GM18517 (cell line): ENCODE measurements around the gene NPPA.

Source experiments
- ATAC-seq: cut with Tn5 transposase; IDR thresholded peaks from one replicate; pipeline ENCODE4 v1.9.1; 2021; ENCODE audit warnings: mild to moderate bottlenecking, moderate library complexity; ENCODE audit not compliant: unreplicated experiment

The NPPA gene

GRCh38 chr1:11845641-11846335 is 1.8 kb downstream of the NPPA start:
- no peak for ATAC-seq

GRCh38 chr1:11842154-11843041 is 5.2 kb downstream of the NPPA start:
- ATAC-seq: no peak

DNA sequence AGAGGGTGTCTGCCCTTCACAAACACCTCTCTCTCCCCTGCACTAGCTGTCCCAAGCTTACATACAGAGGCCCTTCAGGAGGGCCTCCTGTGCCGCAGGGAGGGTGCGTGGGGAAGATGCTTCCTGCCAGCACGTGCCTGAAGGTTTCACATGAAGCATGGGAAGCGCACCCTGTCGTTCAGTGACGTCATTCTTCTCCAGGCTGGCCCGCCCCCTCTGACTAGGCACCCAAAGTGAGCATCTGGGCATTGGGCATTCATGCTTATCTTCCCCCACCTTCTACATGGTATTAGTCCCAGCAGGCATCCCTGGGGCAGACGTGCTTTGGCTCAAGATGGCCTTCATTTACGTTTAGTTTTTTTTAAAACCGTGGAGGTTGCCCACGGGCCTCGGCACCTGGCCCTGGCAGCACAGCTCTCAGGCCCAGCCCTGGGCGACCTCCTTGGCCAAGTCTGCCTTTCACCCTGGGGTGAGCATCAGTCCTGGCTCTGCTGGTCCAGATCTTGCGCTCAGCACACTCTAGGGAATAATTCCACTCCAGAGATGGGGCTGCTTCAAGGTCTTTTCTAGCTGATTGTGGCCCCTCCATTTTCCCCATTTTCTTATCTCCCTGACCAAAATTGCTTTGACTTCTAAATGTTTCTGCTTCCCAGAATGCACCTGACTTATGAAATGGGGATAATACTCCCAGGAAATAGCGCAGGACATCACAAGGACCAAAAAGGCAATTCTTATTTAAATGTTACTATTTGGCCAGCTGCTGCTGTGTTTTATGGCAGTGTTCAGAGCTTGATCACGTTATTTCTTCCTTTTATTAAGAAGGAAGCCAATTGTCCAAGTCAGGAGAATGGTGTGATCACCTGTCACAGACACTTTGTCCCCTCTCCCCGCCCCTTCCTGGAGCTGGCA is 6.1 kb downstream of the NPPA start:
- ATAC-seq: no peak

DNA sequence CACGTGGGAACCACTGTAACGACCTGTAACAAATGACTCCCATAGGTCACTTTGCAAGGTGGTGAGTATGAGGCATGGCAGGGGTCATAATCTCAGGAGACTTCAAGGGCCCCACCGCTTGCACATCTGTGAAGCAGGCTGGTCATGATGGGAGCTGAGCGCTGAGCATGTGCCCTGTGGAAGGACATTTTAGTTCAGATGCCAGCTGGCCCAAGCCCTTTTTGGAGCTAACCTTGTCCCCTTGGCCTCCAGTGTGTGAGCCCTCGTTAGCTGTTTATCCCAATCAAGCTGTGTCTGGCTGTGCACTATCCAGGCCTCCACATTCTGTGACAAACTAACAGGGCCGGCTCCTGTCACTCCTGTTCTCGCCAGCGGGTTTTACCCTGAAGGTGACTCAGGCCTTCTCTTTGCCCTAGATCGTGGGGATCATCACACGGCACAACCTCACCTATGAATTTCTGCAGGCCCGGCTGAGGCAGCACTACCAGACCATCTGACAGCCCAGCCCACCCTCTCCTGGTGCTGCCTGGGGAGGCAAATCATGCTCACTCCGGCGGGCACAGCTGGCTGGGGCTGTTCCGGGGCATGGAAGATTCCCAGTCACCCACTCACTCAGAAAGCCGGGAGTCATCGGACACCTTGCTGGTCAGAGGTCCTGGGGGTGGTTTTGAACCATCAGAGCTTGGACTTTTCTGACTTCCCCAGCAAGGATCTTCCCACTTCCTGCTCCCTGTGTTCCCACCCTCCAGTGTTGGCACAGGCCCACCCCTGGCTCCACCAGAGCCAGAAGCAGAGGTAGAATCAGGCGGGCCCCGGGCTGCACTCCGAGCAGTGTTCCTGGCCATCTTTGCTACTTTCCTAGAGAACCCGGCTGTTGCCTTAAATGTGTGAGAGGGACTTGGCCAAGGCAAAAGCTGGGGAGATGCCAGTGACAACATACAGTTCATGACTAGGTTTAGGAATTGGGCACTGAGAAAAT is 7.6 kb downstream of the NPPA start:
- no peak for ATAC-seq

- no peak for ATAC-seq
These were observed 9.0 kb downstream of the NPPA start for GRCh38 chr1:11838349-11839272.

- no peak for ATAC-seq
These were observed 9.7 kb downstream of the NPPA start for GRCh38 chr1:11837767-11838348.

DNA sequence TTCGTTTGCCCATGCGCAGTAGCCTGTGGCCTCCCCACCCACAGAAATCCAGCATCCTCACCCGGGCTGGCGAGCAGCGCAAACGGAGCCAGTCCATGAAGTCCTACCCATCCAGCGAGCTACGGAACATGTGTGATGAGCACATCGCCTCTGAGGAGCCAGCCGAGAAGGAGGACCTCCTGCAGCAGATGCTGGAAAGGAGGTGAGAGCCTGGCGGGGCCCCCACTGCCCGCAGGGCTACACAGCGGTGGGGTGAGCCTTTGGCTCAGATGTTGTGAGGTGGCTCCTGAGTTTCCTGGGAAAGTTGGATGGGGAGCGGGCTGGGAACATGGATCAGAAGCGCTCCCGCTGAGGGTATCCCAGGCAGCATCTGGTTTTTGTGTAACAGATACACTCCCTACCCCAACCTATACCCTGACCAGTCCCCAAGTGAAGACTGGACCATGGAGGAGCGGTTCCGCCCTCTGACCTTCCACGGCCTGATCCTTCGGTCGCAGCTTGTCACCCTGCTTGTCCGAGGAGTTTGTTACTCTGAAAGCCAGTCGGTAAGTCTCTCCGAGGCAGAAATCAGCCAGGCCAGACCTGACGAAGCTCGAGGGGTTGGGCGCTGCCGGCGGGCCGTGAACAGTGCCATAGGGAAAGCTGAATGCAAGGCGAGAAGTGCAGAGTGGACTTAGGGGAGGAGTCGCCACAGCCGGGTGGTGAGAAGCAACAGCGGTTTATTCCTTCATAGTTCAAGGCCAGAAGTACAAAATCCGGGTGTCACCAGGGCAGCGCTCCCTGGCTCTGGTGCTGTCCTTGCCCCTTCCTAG is 10.4 kb downstream of the NPPA start:
- ATAC-seq: no peak

- ATAC-seq: no peak
These were observed 11.9 kb downstream of the NPPA start for GRCh38 chr1:11835441-11836225.

- ATAC-seq: no peak
These were observed 13.7 kb downstream of the NPPA start for GRCh38 chr1:11833900-11834299.

- ATAC-seq: no peak
These were observed 14.1 kb downstream of the NPPA start for GRCh38 chr1:11833497-11833896.

- no peak for ATAC-seq
These were observed 15.4 kb downstream of the NPPA start for GRCh38 chr1:11831945-11832725.

DNA sequence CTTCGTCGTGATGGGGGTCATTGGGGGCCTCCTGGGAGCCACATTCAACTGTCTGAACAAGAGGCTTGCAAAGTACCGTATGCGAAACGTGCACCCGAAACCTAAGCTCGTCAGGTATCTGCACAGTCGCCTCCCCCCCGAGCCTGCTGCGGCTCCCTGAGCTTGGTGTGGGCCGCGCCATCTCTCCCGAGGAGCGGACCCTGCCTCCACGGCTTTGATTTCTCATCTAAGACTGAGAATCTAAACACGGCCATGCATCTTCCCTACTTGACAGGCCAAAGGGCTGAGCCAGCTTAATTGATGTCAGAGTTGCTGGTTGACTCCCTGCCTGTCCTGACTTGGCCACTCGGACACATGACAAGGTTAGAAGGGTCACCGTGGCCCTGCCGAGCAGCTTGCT is 19.1 kb downstream of the NPPA start:
- ATAC-seq: no peak

- no peak for ATAC-seq
These were observed 20.6 kb downstream of the NPPA start for GRCh38 chr1:11826946-11827345.

DNA sequence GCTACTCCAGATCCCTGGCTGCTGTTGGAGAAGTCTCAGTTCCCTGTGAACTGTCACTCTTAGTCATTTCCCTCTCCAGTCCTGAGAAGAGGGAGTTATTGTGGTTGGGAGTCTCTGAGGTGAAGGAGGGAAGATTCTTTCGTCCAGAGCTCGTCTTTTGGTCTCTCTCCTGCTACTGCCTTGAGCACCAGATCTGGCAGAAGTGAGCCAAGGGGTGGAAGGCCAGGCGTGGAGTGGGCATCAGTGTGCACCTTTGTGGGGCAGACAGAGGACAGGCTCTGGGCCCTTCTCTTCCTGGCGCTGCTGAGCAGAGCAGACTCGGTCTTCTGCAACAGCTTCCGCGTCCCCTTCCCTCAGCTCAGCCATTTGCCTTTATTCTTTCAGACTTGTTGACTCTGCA is 22.5 kb downstream of the NPPA start:
- no peak for ATAC-seq

DNA sequence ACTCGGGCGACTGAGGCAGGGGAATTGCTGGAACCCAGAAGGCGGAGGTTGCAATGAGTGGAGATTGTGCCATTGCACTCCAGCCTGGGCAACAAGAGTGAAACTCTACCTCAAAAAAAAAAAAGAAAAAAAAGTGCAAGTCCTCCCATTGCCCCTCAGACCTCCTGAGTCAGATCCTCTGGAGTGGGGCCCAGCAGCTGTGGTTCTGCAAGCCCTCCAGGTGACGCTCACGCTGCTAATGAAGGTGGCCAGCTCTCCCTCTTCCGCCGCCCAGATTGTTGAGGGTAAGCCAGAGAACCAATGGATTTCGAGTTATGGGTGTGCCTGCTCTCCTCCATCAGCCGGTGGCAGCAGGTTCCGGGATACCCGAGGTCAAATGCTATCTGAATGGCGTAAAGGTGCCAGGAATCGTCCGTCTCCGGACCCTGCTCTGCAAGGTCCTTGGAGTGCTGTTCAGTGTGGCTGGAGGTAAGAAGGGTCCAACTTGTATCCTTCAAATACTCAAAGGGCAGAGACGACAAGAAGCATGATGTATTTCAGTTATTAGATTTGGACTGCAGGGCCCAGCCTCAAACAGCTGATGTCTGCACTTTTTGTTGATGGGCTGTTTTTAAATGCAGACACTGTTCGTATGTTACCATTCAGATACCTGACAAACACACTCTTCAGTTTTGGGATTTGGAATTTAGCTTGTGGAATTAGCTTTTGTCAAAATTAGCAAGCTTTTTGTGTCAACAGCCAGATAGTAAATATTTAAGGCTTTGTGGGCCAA is 24.0 kb downstream of the NPPA start:
- no peak for ATAC-seq

GRCh38 chr1:11822091-11822490 is 25.5 kb downstream of the NPPA start:
- no peak for ATAC-seq
